PC-9 (cell line): Measurements from ENCODE around the gene SEC14L1. TPM values are rescaled to one million over a fixed set of nuclear protein-coding genes. Genes with fewer than 3 reads are reported as not detected.

Source experiments
- BruUV-seq: library from RNA; stranded (reverse); fragments of 400-500 nt; replicated peaks from 2 replicates; lab custom pipeline; 2021; lab: Mats Ljungman, UMichigan
- CTCF ChIA-PET: fragments of 300-600 bp; sonication (Branson Sonifier 250); formaldehyde crosslinking; loops from one replicate; lab custom pipeline; 2022; ENCODE audit warnings: antibody characterized with exemption; lab: Charles Lee
- POLR2A ChIA-PET: fragments of 300-600 bp; sonication (Branson Sonifier 250); formaldehyde crosslinking; loops from one replicate; lab custom pipeline; 2022; ENCODE audit warnings: antibody characterized with exemption; ENCODE audit not compliant: unreplicated experiment; lab: Charles Lee
- DNase-seq, 2 experiments: peaks; one replicate each; pipeline versions ENCODE4 v3.0.0 to v3.0.0-alpha.2; 2015 to 2022; ENCODE audit warnings: mixed read lengths in 1 of 2
- H2AFZ ChIP-seq: fragments of 200-600 bp; sonication (generic); 2 replicates; pipeline ENCODE4 v1.8.1; 2017; ENCODE audit warnings: antibody characterized with exemption
- H3F3A ChIP-seq: fragments of 200-600 bp; sonication (generic); 2 replicates; pipeline ENCODE4 v1.8.1; 2017; ENCODE audit warnings: antibody characterized with exemption, mild to moderate bottlenecking, low read depth; ENCODE audit not compliant: insufficient read depth
- H3K27ac ChIP-seq: fragments of 200-600 bp; sonication (generic); 2 replicates; pipeline ENCODE4 v1.6.1; 2016; ENCODE audit warnings: mixed run types
- H3K27me3 ChIP-seq: fragments of 200-600 bp; sonication (generic); 2 replicates; pipeline ENCODE4 v1.6.1; 2016; ENCODE audit warnings: low read depth, mixed run types; ENCODE audit not compliant: insufficient read depth
- H3K36me3 ChIP-seq: fragments of 200-600 bp; sonication (generic); 2 replicates; pipeline ENCODE4 v1.6.1; 2016; ENCODE audit warnings: low read depth, mixed run types
- H3K4me1 ChIP-seq: fragments of 200-600 bp; sonication (generic); replicated peaks from 2 replicates; pipeline ENCODE4 v1.6.1; 2016; ENCODE audit warnings: mixed run types; ENCODE audit not compliant: insufficient read depth
- H3K4me2 ChIP-seq: fragments of 200-600 bp; sonication (generic); 2 replicates; pipeline ENCODE4 v1.6.1; 2017; ENCODE audit warnings: mixed run types
- H3K4me3 ChIP-seq: fragments of 200-600 bp; sonication (generic); 2 replicates; pipeline ENCODE4 v1.6.1; 2016; ENCODE audit warnings: mixed run types
- H3K79me2 ChIP-seq: fragments of 200-600 bp; sonication (generic); 2 replicates; pipeline ENCODE4 v1.6.1; 2017; ENCODE audit warnings: low read depth, mixed run types
- H3K9me2 ChIP-seq: fragments of 200-600 bp; sonication (generic); 2 replicates; pipeline ENCODE4 v1.8.1; 2017; ENCODE audit warnings: mild to moderate bottlenecking; ENCODE audit not compliant: insufficient read depth
- H3K9me3 ChIP-seq: fragments of 200-600 bp; sonication (generic); 2 replicates; pipeline ENCODE4 v1.8.1; 2016; ENCODE audit warnings: low read depth; ENCODE audit not compliant: insufficient read depth
- H4K20me1 ChIP-seq: fragments of 200-600 bp; sonication (generic); 2 replicates; pipeline ENCODE4 v1.8.1; 2017; ENCODE audit not compliant: insufficient read depth
- CTCF ChIP-seq: fragments of 200-600 bp; sonication (generic); conservative IDR thresholded peaks from 2 replicates; pipeline ENCODE4 v1.6.1; 2017; ENCODE audit warnings: mixed run types, antibody characterized with exemption, mild to moderate bottlenecking, moderate library complexity
- EZH2 ChIP-seq: fragments of 200-600 bp; sonication (generic); IDR thresholded peaks from 2 replicates; pipeline ENCODE4 v1.8.0; 2017; ENCODE audit warnings: antibody characterized with exemption, low read depth
- intact Hi-C: fragments of 100-400 bp; cut with micrococcal nuclease; formaldehyde crosslinking; loops from one replicate; pipeline ENCODE4 v1.10.0; 2022; ENCODE audit not compliant: unreplicated experiment
- total RNA-seq: library from RNA; stranded (reverse); gene quantifications from 2 replicates; pipeline ENCODE4 v1.2.3, GENCODE V29; 2021

Gene SEC14L1
- total RNA-seq, 1 experiment from 2014 or later, result 83.1 TPM

GRCh38 chr17:77188084-77189066 lies 47.6 kb downstream of the SEC14L1 start:
- Histone ChIP-seq H3K9me3 (no peaks in the 10 kb centered on the region), H3K27me3 (no peaks in the 10 kb centered on the region), H3K9me2 (no peaks in the 10 kb centered on the region), H3F3A (no peaks in the 10 kb centered on the region), H3K4me1 (no peaks in the 10 kb centered on the region), H2AFZ (no peak overlapping the region), H3K4me3 (no peak overlapping the region), H3K4me2 (no peak overlapping the region), H3K36me3 (no peaks in the 10 kb centered on the region), H3K79me2 (peaks cover 10% of the 10 kb centered on the region; the same call in 1 of the 2 replicates), H4K20me1 (no peaks in the 10 kb centered on the region), H3K27ac (no peak overlapping the region)
- ChIA-PET CTCF (interaction anchor here (0.7 kb wide), 1 partner anchor 100 kb away, joined by 5 read pairs; no protein-coding TSS in a partner anchor), POLR2A (no interaction called here)
- no TSS peak for BruUV-seq
- no peak for TF ChIP-seq CTCF
- no peak for TF ChIP-seq EZH2
- DNase-seq, result no peak
- intact Hi-C loops, result no loop called here

DNA sequence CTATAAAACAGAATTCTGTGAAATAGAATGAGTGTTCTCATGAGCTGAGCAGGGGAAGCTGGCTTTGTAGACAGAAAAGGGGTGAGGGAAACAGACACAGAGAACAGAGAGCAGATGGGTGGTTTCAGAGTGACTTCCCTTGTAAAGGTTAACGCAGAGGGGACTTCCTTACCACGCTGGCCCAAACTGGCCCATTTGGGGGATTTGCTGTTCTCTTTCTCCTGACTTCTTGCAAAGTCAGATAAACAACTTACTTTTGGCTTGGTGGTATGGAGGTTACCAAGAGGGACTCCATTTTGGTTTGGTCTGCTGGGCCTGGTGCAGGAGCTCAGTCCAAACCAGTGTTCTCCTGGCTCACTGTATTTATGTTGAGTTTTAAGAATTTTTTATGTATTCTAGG lies 48.4 kb downstream of the SEC14L1 start:
- Histone ChIP-seq H2AFZ (no peak overlapping the region), H3K36me3 (no peaks in the 10 kb centered on the region), H3K4me1 (no peaks in the 10 kb centered on the region), H3K79me2 (0 out of 2 replicates have a peak, but pooled peaks cover 3% of the 10 kb centered on the region), H3K4me3 (no peak overlapping the region), H3K27me3 (no peaks in the 10 kb centered on the region), H3K4me2 (no peak overlapping the region), H3F3A (no peaks in the 10 kb centered on the region), H3K27ac (no peak overlapping the region), H3K9me3 (no peaks in the 10 kb centered on the region), H4K20me1 (no peaks in the 10 kb centered on the region), H3K9me2 (no peaks in the 10 kb centered on the region)
- no peak for DNase-seq
- BruUV-seq, result no TSS peak
- POLR2A ChIA-PET, result no interaction called here
- CTCF ChIA-PET, result no interaction called here
- intact Hi-C loops, result no loop called here
- TF ChIP-seq EZH2, result no peak
- no peak for TF ChIP-seq CTCF

- no peaks in the 10 kb centered on the region for H3K9me2 ChIP-seq
- H3K4me3 ChIP-seq, result no peak overlapping the region
- no peak for DNase-seq
- ChIA-PET POLR2A (interaction anchor here (0.7 kb wide), 1 partner anchor 334 kb away, joined by 5 read pairs; no protein-coding TSS in a partner anchor), CTCF (no interaction called here)
- H4K20me1 ChIP-seq, result no peaks in the 10 kb centered on the region
- no peak overlapping the region for H3K27ac ChIP-seq
- no peaks in the 10 kb centered on the region for H3K9me3 ChIP-seq
- BruUV-seq, result no TSS peak
- H3K36me3 ChIP-seq, result no peaks in the 10 kb centered on the region
- H3F3A ChIP-seq, result no peaks in the 10 kb centered on the region
- TF ChIP-seq CTCF, result no peak
- no peak for TF ChIP-seq EZH2
- H3K4me2 ChIP-seq, result no peak overlapping the region
- no peaks in the 10 kb centered on the region for H3K79me2 ChIP-seq
- intact Hi-C loops, result no loop called here
- no peaks in the 10 kb centered on the region for H3K27me3 ChIP-seq
- H3K4me1 ChIP-seq, result no peaks in the 10 kb centered on the region
- H2AFZ ChIP-seq, result no peak overlapping the region
Observed at GRCh38 chr17:77190576-77190975, 49.8 kb downstream of the SEC14L1 start.
